GM10266 (cell line): ENCODE measurements around the gene KCNT1.

Experiments
- DNase-seq: peaks from one replicate; pipeline ENCODE4 v3.0.0; 2012; ENCODE audit errors: extremely low spot score
- TF ChIP-seq, protein P1 (sequence below): IDR thresholded peaks from 2 replicates; pipeline ENCODE4 v1.5.1; 2012; ENCODE audit warnings: mild to moderate bottlenecking, low read depth; ENCODE audit not compliant: control insufficient read depth, insufficient read depth; ENCODE audit errors: missing control alignments

Gene KCNT1

DNA sequence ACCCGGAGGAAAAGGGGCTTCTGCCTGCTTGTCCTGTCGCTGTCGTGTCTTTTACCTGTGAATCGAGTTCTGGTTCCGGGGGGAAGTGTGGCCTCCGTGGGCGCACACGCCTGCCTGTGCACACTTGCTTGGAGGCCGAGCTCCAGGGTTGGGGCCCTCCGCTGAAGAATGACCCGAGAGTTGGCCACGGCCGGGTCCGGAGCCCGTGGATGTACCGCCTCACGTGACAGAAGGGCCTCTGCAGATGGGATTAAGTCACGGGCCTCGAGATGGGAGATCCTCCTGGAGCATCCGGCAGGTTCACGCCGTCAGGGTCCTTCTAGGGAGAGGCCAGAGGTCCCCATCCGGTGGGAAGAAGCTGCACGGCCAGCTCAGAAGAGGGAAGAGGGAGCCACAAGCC lies 81.0 kb downstream of the KCNT1 start:
- no peak for DNase-seq
- TF ChIP-seq, protein P1, sequence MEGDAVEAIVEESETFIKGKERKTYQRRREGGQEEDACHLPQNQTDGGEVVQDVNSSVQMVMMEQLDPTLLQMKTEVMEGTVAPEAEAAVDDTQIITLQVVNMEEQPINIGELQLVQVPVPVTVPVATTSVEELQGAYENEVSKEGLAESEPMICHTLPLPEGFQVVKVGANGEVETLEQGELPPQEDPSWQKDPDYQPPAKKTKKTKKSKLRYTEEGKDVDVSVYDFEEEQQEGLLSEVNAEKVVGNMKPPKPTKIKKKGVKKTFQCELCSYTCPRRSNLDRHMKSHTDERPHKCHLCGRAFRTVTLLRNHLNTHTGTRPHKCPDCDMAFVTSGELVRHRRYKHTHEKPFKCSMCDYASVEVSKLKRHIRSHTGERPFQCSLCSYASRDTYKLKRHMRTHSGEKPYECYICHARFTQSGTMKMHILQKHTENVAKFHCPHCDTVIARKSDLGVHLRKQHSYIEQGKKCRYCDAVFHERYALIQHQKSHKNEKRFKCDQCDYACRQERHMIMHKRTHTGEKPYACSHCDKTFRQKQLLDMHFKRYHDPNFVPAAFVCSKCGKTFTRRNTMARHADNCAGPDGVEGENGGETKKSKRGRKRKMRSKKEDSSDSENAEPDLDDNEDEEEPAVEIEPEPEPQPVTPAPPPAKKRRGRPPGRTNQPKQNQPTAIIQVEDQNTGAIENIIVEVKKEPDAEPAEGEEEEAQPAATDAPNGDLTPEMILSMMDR: no peak

DNA sequence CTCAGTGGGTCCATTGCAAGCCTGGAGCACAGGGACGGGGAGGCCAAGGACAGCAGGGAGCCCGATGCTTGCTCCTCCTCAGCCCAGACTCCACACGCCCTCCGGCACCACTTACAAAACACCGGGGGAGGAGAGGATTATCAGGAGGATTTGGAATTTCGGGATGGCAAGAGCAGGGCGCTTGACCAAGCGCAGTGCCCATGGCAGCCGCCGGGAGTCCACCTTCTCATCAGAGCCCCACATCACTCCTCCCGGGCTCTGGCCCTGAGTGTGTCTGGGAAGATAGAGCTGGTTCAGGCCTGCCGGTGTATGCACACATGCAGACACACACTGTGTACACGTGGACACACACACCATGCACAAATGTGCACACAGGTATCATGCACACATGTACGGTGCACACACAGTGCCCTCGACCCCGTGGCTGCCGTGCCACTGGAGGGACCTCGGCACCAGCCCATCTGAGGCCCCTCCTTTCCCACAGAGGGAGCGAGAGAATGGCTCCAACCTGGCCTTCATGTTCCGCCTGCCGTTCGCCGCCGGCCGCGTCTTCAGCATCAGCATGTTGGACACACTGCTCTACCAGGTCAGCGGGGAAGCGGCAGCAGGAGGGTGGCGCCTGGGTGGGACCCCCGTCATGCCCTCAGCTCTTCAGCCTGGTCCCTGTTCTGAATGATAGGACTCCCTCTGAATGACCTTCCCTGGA lies 81.7 kb downstream of the KCNT1 start:
- DNase-seq: no peak
- TF ChIP-seq, protein P1: no peak

DNA sequence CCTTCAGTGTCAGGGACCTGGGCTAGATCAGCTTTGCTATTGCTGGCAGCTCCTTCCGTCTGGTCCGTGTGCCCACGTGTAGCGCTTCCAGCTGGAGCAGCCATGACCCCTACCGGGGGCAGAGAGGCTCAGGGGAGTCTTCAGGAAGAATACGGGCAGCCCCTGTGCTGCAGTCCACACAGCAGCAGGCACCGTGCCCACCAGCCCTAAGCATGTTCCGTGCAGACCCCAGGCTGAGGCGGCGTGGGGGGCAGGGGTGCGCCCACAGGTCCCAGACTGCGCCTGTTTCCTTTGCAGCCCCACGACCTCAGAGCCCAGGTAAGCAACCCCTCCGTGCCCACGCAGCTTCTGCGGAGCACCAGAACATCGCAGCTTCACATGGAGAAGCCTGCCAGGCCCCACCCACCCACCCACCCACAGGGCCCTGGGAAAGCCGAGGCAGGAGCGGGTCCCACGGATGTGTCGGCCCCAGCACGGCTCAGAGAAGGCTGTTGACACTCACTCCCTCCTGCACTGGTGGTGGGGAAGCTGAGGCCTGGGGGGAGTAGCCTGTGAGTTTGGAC lies 83.1 kb downstream of the KCNT1 start:
- TF ChIP-seq, protein P1: no peak
- no peak for DNase-seq

DNA sequence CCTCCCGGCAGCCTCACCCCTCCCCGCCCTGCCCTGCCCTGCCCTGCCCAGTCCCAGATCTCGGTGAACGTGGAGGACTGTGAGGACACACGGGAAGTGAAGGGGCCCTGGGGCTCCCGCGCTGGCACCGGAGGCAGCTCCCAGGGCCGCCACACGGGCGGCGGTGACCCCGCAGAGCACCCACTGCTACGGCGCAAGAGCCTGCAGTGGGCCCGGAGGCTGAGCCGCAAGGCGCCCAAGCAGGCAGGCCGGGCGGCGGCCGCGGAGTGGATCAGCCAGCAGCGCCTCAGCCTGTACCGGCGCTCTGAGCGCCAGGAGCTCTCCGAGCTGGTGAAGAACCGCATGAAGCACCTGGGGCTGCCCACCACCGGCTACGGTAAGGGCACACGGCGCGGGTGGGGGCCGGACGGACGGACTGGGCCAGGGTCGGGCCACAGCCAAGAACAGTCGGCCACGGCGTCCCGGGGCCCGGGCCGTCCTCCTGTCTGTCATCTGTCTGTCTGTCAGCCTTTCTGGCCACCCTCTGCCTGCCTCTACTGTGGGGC lies 84.2 kb downstream of the KCNT1 start:
- no peak for DNase-seq
- TF ChIP-seq, protein P1: no peak

DNA sequence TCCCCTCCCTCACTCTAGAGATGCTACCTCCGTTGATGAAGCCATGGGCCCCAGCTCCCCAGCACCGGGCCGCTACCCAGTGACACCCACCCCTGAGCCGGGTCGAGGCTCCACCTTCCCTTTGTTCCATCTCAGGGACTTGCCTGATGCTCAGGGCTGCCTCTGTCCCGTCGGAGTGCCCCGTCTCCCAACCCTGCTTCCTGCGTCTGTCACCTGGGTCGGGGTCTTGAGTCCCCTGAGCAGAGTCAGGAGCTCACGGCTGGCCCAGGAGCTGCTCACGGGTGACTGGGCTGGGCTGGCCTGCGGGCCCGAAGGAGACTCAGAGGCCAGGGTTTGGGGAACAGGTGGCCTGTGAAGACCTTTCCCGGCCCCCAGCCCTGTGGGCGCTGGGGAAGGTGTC lies 85.3 kb downstream of the KCNT1 start:
- no peak for DNase-seq
- TF ChIP-seq, protein P1: no peak

DNA sequence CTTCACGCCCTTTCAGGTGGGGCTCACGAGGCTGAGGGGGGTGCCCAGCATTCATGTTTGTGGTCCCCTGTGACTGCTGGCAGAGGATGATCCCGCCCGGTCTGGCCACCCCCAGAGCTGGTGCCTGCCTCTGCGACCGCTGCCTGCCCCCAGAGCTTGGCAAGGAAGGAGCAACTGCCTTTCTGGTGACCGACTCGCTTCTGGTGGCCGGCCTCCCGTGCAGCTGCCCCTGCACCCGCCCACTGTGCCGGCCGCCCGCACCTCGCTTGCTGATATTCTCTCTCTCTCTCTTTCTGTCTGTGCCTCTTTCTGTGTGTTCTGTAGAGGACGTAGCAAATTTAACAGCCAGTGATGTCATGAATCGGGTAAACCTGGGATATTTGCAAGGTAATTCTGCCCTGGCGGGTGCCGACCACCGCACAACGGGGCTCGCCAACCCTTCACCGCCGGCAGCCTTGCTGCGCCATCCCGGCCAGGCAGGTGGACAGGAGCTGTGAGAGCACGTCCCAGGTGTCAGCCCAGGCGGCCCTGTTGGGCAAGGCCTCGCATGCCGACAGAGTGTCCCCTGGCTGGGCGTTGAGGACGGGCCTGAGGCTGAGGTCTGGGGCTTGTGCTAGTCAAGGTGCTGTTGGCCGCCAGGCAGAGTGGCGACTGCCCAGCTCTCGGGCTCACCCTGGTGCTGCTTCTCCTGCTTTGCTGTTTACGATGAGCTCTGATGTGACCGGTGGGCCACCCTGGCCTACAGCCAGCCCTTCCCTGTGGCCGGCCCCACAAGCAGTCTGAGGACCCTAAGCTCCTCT lies 86.0 kb downstream of the KCNT1 start:
- DNase-seq: no peak

More for the DNA sequence above, 86.0 kb downstream of the KCNT1 start:
- TF ChIP-seq, protein P1: no peak
